HEK293 (cell line): ENCODE results near the gene YEATS4.

ENCODE experiments used
- KLF9 ChIP-seq: fragments of 450-650 bp; formaldehyde crosslinking; IDR thresholded peaks from 2 replicates; pipeline ENCODE4 v1.5.1; 2016; ENCODE audit warnings: missing biosample characterization, missing genetic modification characterization, low read depth
- MEIS1 ChIP-seq: sonication (generic); formaldehyde crosslinking; IDR thresholded peaks from 2 replicates; pipeline ENCODE4 v1.8.1; 2022; ENCODE audit warnings: missing genetic modification reagents, mild to moderate bottlenecking, borderline replicate concordance
- PATZ1 ChIP-seq: fragments of 450-650 bp; formaldehyde crosslinking; IDR thresholded peaks from 2 replicates; pipeline ENCODE4 v1.5.1; 2016; ENCODE audit warnings: missing biosample characterization, missing genetic modification characterization
- REPIN1 ChIP-seq: fragments of 450-650 bp; formaldehyde crosslinking; IDR thresholded peaks from 2 replicates; pipeline ENCODE4 v1.5.1; 2017; ENCODE audit warnings: missing biosample characterization, missing genetic modification characterization, low read depth
- SALL2 ChIP-seq: fragments of 450-650 bp; formaldehyde crosslinking; IDR thresholded peaks from 2 replicates; pipeline ENCODE4 v1.5.0; 2017; ENCODE audit warnings: missing biosample characterization, mild to moderate bottlenecking, missing genetic modification characterization, borderline replicate concordance
- SP7 ChIP-seq: fragments of 450-650 bp; formaldehyde crosslinking; IDR thresholded peaks from 2 replicates; pipeline ENCODE4 v1.5.1; 2016; ENCODE audit warnings: missing biosample characterization, missing genetic modification characterization
- ZBTB17 ChIP-seq: fragments of 450-650 bp; formaldehyde crosslinking; IDR thresholded peaks from 2 replicates; pipeline ENCODE4 v1.5.1; 2016; ENCODE audit warnings: missing biosample characterization, missing genetic modification characterization
- ZBTB20 ChIP-seq: fragments of 450-650 bp; formaldehyde crosslinking; IDR thresholded peaks from 2 replicates; pipeline ENCODE4 v1.5.1; 2016; ENCODE audit warnings: missing biosample characterization, missing genetic modification characterization
- ZBTB8A ChIP-seq: fragments of 450-650 bp; formaldehyde crosslinking; IDR thresholded peaks from 2 replicates; pipeline ENCODE4 v1.5.1; 2016; ENCODE audit warnings: missing biosample characterization, missing genetic modification characterization
- ZEB2 ChIP-seq: fragments of 450-650 bp; formaldehyde crosslinking; IDR thresholded peaks from 2 replicates; pipeline ENCODE4 v1.5.1; 2016; ENCODE audit warnings: missing biosample characterization, missing genetic modification characterization
- ZFP3 ChIP-seq: fragments of 450-650 bp; formaldehyde crosslinking; IDR thresholded peaks from 2 replicates; pipeline ENCODE4 v1.5.1; 2016; ENCODE audit warnings: low read depth, missing biosample characterization, missing genetic modification characterization
- ZIC2 ChIP-seq: fragments of 450-650 bp; formaldehyde crosslinking; IDR thresholded peaks from 2 replicates; pipeline ENCODE4 v1.5.1; 2016; ENCODE audit warnings: missing biosample characterization, missing genetic modification characterization
- ZNF10 ChIP-seq: fragments of 450-650 bp; formaldehyde crosslinking; IDR thresholded peaks from 2 replicates; pipeline ENCODE4 v1.5.1; 2017; ENCODE audit warnings: missing biosample characterization, missing genetic modification characterization
- ZNF112 ChIP-seq: fragments of 450-650 bp; formaldehyde crosslinking; IDR thresholded peaks from 2 replicates; pipeline ENCODE4 v1.5.0; 2017; ENCODE audit warnings: missing biosample characterization, missing genetic modification characterization
- ZNF121 ChIP-seq: fragments of 450-650 bp; formaldehyde crosslinking; IDR thresholded peaks from 2 replicates; pipeline ENCODE4 v1.5.1; 2016; ENCODE audit warnings: missing biosample characterization, missing genetic modification characterization
- ZNF157 ChIP-seq: fragments of 450-650 bp; formaldehyde crosslinking; IDR thresholded peaks from 2 replicates; pipeline ENCODE4 v1.5.1; 2016; ENCODE audit warnings: missing biosample characterization, missing genetic modification characterization
- ZNF223 ChIP-seq: fragments of 450-650 bp; formaldehyde crosslinking; IDR thresholded peaks from 2 replicates; pipeline ENCODE4 v1.5.1; 2016; ENCODE audit warnings: missing biosample characterization, missing genetic modification characterization
- ZNF302 ChIP-seq: fragments of 450-650 bp; formaldehyde crosslinking; IDR thresholded peaks from 2 replicates; pipeline ENCODE4 v1.5.1; 2016; ENCODE audit warnings: missing biosample characterization, missing genetic modification characterization, low read depth
- ZNF335 ChIP-seq: fragments of 450-650 bp; formaldehyde crosslinking; conservative IDR thresholded peaks from 2 replicates; pipeline ENCODE4 v1.5.1; 2016; ENCODE audit warnings: missing biosample characterization, missing genetic modification characterization
- ZNF514 ChIP-seq: fragments of 450-650 bp; formaldehyde crosslinking; IDR thresholded peaks from 2 replicates; pipeline ENCODE4 v1.5.1; 2016; ENCODE audit warnings: missing biosample characterization, missing genetic modification characterization
- ZNF529 ChIP-seq: fragments of 450-650 bp; formaldehyde crosslinking; IDR thresholded peaks from 2 replicates; pipeline ENCODE4 v1.5.1; 2017; ENCODE audit warnings: missing genetic modification characterization, missing biosample characterization; ENCODE audit not compliant: insufficient replicate concordance
- ZNF544 ChIP-seq: fragments of 450-650 bp; formaldehyde crosslinking; IDR thresholded peaks from 2 replicates; pipeline ENCODE4 v1.5.0; 2017; ENCODE audit warnings: missing biosample characterization, missing genetic modification characterization
- ZNF548 ChIP-seq: fragments of 450-650 bp; formaldehyde crosslinking; IDR thresholded peaks from 2 replicates; pipeline ENCODE4 v1.5.1; 2016; ENCODE audit warnings: missing biosample characterization, missing genetic modification characterization
- ZNF555 ChIP-seq: fragments of 450-650 bp; formaldehyde crosslinking; conservative IDR thresholded peaks from 2 replicates; pipeline ENCODE4 v1.5.1; 2017; ENCODE audit warnings: missing biosample characterization, mild to moderate bottlenecking, missing genetic modification characterization, inconsistent platforms
- ZNF585B ChIP-seq: fragments of 450-650 bp; formaldehyde crosslinking; IDR thresholded peaks from 2 replicates; pipeline ENCODE4 v1.5.1; 2016; ENCODE audit warnings: missing biosample characterization, missing genetic modification characterization
- ZNF624 ChIP-seq: fragments of 450-650 bp; formaldehyde crosslinking; IDR thresholded peaks from 2 replicates; pipeline ENCODE4 v1.5.1; 2017; ENCODE audit warnings: missing biosample characterization, missing genetic modification characterization
- ZNF626 ChIP-seq: fragments of 450-650 bp; sonication (Bioruptor Pico); formaldehyde crosslinking; IDR thresholded peaks from 2 replicates; pipeline ENCODE4 v1.5.1; 2018; ENCODE audit warnings: missing biosample characterization, missing genetic modification characterization, inconsistent platforms
- ZNF660 ChIP-seq: fragments of 450-650 bp; IDR thresholded peaks from 2 replicates; pipeline ENCODE4 v1.5.1; 2018; ENCODE audit warnings: missing biosample characterization, mild to moderate bottlenecking, missing genetic modification characterization
- ZNF664 ChIP-seq: fragments of 450-650 bp; formaldehyde crosslinking; IDR thresholded peaks from 2 replicates; pipeline ENCODE4 v1.5.1; 2016; ENCODE audit warnings: missing biosample characterization, missing genetic modification characterization
- ZNF701 ChIP-seq: fragments of 450-650 bp; formaldehyde crosslinking; IDR thresholded peaks from 2 replicates; pipeline ENCODE4 v1.5.1; 2016; ENCODE audit warnings: missing biosample characterization, missing genetic modification characterization
- ZNF843 ChIP-seq: fragments of 450-650 bp; formaldehyde crosslinking; IDR thresholded peaks from 2 replicates; pipeline ENCODE4 v1.5.1; 2016; ENCODE audit warnings: missing biosample characterization, missing genetic modification characterization
- ZSCAN18 ChIP-seq: fragments of 450-650 bp; formaldehyde crosslinking; IDR thresholded peaks from 2 replicates; pipeline ENCODE4 v1.5.1; 2016; ENCODE audit warnings: missing biosample characterization, missing genetic modification characterization
- ZSCAN4 ChIP-seq: fragments of 450-650 bp; formaldehyde crosslinking; IDR thresholded peaks from 2 replicates; pipeline ENCODE4 v1.5.1; 2017; ENCODE audit warnings: missing biosample characterization, missing genetic modification characterization
- ZXDB ChIP-seq: fragments of 450-650 bp; formaldehyde crosslinking; IDR thresholded peaks from 2 replicates; pipeline ENCODE4 v1.5.1; 2016; ENCODE audit warnings: missing biosample characterization, missing genetic modification characterization
- TF ChIP-seq, protein P1 (sequence below): fragments of 450-650 bp; formaldehyde crosslinking; IDR thresholded peaks from 2 replicates; pipeline ENCODE4 v1.5.1; 2017; ENCODE audit warnings: missing biosample characterization, missing genetic modification characterization

YEATS4 gene

DNA sequence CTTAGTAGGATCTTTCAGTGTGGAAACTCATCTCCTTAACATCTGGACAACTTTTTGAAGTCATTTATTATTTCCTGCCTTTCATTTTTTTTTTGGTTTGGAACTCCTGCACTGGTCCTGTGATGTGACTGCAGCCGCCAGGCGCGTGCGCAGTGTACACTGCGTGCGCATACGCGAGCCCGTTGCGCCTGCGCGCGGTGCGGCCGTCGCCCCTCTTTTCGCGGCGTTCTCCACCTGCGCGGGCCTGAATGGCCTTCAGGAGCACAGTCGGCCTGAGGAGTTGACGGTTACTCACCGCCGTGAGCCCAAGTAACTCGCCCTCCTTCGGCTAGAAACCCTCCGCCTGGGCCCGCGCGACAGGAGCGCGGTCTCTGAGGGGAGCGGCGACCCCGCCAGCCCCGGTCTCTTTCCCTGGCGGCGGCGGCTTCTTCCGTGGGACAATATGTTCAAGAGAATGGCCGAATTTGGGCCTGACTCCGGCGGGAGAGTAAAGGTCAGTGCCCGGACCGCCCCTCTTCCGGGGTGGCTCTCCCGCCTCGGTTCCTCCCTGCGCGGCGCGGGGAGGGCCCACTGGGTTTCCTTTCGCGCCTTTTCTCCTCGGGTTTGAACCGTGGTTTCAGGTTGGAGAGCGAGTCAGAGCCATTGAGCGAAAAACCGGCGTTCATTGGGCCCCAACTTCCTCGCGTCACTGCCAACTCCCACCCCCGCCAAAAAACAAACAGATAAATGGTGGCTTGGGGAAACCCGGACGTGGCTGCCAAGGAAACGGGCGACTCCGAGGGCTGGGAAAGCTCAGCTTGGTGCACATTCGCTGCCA is at the start of gene YEATS4 (continued):
- no peak for TF ChIP-seq ZNF624 (tag by site-specific recombination)
- TF ChIP-seq REPIN1 = no peak
- TF ChIP-seq MEIS1 (CRISPR knock-in tag) = no peak
- no peak for TF ChIP-seq ZNF10
- peak; percentile 78; the same call in 1 of the 2 replicates for TF ChIP-seq ZNF660
- TF ChIP-seq ZFP3 (tag by site-specific recombination) = no peak; the same call in 1 of the 2 replicates
- peak; percentile 63 for TF ChIP-seq KLF9 (tag by site-specific recombination)
- TF ChIP-seq ZNF157 (tag by site-specific recombination) = no peak
- peak; percentile 91 for TF ChIP-seq ZBTB8A (tag by site-specific recombination)
- TF ChIP-seq ZNF223 = 0 out of 2 replicates have a peak, but pooled peaks have one; percentile 27
- TF ChIP-seq ZSCAN18 = no peak
- peak; percentile 65; the same call in 1 of the 2 replicates for TF ChIP-seq ZBTB20 (tag by site-specific recombination)
- no peak for TF ChIP-seq ZNF112
- TF ChIP-seq ZNF529 (tag by site-specific recombination) = no peak
- TF ChIP-seq ZEB2 (tag by site-specific recombination) = peak; percentile 95
- peak; percentile 64; the same call in 1 of the 2 replicates for TF ChIP-seq ZNF843
- no peak for TF ChIP-seq ZNF514 (tag by site-specific recombination)
- no peak for TF ChIP-seq ZNF544 (tag by site-specific recombination)
- TF ChIP-seq ZBTB17 (tag by site-specific recombination) = peak; percentile 90
- peak; percentile 95 for TF ChIP-seq ZXDB (tag by site-specific recombination)
- TF ChIP-seq SP7 (tag by site-specific recombination) = peak; percentile 80
- TF ChIP-seq ZNF626 (tag by site-specific recombination) = no peak
- no peak for TF ChIP-seq ZNF585B
- peak; percentile 94 for TF ChIP-seq PATZ1 (tag by site-specific recombination)
- TF ChIP-seq, protein P1, sequence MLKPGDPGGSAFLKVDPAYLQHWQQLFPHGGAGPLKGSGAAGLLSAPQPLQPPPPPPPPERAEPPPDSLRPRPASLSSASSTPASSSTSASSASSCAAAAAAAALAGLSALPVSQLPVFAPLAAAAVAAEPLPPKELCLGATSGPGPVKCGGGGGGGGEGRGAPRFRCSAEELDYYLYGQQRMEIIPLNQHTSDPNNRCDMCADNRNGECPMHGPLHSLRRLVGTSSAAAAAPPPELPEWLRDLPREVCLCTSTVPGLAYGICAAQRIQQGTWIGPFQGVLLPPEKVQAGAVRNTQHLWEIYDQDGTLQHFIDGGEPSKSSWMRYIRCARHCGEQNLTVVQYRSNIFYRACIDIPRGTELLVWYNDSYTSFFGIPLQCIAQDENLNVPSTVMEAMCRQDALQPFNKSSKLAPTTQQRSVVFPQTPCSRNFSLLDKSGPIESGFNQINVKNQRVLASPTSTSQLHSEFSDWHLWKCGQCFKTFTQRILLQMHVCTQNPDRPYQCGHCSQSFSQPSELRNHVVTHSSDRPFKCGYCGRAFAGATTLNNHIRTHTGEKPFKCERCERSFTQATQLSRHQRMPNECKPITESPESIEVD (tag by site-specific recombination) = no peak
- TF ChIP-seq ZSCAN4 (tag by site-specific recombination) = 0 out of 2 replicates have a peak, but pooled peaks have one; percentile 43
- TF ChIP-seq ZNF302 (tag by site-specific recombination) = no peak
- no peak for TF ChIP-seq ZNF701 (tag by site-specific recombination)
- no peak for TF ChIP-seq ZNF664
- TF ChIP-seq ZNF121 = peak; percentile 65; the same call in 1 of the 2 replicates
- TF ChIP-seq ZNF548 (tag by site-specific recombination) = no peak
- TF ChIP-seq ZNF335 (tag by site-specific recombination) = peak; percentile 94
- TF ChIP-seq SALL2 = no peak
- TF ChIP-seq ZNF555 (tag by site-specific recombination) = no peak
- TF ChIP-seq ZIC2 (tag by site-specific recombination) = peak; percentile 66
